Kidney epithelial cell (primary cell): ENCODE data around the gene NCOA1. TPM values are rescaled to one million over a fixed set of nuclear protein-coding genes. Genes with fewer than 3 reads are reported as not detected.
"Not testable (repeated sequence)": the region's sequence is repeated elsewhere in the genome, so short reads cannot be mapped to it uniquely, and the experiment has no call there.

Experiments
- DNase-seq: peaks from one replicate; pipeline ENCODE4 v3.0.0-alpha.2; 2010; ENCODE audit warnings: low read depth
- H3K27me3 ChIP-seq: 2 replicates; pipeline ENCODE4 v1.6.0; 2011; ENCODE audit warnings: low read length; ENCODE audit not compliant: control insufficient read depth, insufficient read depth
- H3K36me3 ChIP-seq: 2 replicates; pipeline ENCODE4 v1.5.1; 2011; ENCODE audit warnings: low read length; ENCODE audit not compliant: control insufficient read depth, insufficient read depth
- H3K4me3 ChIP-seq: 2 replicates; pipeline ENCODE4 v1.5.1; 2011; ENCODE audit warnings: low read depth, mild to moderate bottlenecking, control low read depth, low read length
- total RNA-seq: library from RNA; depleted of rRNA; stranded (reverse); fragments of >200 nt; gene quantifications from 2 replicates; pipeline ENCODE4 v1.2.3, GENCODE V29; 2015
- TF ChIP-seq, protein P1 (sequence below): IDR thresholded peaks from 2 replicates; pipeline ENCODE4 v1.5.1; 2011; ENCODE audit warnings: mild to moderate bottlenecking, moderate library complexity, low read length, control low read depth, inconsistent platforms; ENCODE audit not compliant: insufficient read depth, poor library complexity, severe bottlenecking

NCOA1 gene
- total RNA-seq, 1 donor from 2014 or later, result 13.3 TPM

DNA sequence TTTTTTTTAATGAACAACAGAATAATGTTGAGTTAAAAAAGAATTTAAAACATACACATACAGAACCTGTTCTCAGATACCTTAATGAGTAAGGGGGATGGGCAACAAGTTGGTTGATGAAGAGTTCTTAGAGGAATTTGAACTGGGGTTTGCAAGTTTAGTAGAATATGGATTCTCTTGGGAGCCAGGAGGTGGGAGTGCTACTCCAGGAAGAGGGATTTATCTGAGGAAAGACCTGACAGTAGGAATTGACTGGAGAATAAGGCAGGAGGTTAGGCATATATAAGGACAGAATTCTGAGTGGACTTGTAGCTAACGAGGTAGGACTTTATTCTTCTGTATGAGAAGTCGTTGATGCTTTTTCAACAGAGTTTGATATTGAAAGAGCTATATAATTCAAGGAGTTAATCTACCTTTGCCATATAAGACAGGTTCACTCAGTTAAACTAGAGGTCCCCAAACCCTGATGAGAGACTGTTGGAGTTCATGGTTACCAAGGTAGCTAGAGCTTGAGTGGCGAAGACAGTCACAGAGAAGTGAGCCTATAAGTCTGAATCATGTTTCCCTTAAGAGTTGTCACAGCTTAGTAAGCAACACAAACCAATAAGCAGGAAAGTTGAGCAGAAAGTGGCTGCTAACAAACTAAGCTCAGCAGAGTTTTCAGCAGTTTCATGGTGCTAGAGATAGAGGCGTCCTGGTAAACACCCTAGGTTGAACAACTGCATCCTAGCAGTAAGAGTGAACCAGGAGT lies 88.2 kb downstream of the NCOA1 start:
- Histone ChIP-seq H3K4me3 (no peak overlapping the region), H3K27me3 (no peaks in the 10 kb centered on the region), H3K36me3 (no peaks in the 10 kb centered on the region)
- no peak for DNase-seq
- TF ChIP-seq, protein P1, sequence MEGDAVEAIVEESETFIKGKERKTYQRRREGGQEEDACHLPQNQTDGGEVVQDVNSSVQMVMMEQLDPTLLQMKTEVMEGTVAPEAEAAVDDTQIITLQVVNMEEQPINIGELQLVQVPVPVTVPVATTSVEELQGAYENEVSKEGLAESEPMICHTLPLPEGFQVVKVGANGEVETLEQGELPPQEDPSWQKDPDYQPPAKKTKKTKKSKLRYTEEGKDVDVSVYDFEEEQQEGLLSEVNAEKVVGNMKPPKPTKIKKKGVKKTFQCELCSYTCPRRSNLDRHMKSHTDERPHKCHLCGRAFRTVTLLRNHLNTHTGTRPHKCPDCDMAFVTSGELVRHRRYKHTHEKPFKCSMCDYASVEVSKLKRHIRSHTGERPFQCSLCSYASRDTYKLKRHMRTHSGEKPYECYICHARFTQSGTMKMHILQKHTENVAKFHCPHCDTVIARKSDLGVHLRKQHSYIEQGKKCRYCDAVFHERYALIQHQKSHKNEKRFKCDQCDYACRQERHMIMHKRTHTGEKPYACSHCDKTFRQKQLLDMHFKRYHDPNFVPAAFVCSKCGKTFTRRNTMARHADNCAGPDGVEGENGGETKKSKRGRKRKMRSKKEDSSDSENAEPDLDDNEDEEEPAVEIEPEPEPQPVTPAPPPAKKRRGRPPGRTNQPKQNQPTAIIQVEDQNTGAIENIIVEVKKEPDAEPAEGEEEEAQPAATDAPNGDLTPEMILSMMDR, result no peak

DNA sequence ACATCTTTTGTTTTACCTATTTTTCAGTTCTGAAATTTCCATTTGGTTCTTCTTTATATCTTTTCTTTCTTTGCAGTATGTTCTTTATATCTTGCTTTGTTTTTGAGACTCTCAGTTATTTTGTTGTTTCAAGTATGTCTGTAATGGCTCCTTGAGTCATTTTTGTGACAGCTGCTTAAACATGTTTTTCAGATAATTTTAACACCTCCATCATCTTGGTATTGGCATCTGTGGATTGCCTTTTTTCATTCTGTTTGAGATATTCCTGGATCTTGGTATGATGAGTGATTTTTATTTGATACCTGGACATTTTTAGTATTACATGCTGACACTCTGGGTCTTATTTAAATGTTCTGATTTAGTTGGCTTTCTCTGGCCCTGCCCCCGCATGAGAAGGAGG lies 89.5 kb downstream of the NCOA1 start:
- Histone ChIP-seq H3K36me3 (no peaks in the 10 kb centered on the region), H3K4me3 (no peak overlapping the region), H3K27me3 (no peaks in the 10 kb centered on the region)
- TF ChIP-seq, protein P1, result no peak
- no peak for DNase-seq

DNA sequence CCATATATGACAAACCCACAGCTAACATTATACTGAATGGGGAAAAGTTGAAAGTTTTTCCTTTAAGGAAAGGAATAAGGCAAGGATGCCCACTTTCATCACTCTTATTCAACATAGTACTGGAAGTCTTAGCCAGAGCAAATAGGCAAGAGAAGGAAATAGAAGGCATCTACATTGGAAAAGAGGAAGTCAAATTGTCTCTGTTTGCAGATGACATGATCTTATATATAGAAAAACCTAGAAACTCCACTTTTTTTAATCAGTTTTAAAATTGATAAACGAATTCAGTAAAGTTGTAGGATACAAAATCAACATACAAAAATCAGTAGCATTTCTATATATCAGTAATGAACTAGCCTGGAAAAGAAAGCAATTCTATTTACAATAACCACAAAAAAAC lies 90.9 kb downstream of the NCOA1 start:
- not testable (repeated sequence) for H3K4me3 ChIP-seq, H3K36me3 ChIP-seq, DNase-seq, H3K27me3 ChIP-seq

DNA sequence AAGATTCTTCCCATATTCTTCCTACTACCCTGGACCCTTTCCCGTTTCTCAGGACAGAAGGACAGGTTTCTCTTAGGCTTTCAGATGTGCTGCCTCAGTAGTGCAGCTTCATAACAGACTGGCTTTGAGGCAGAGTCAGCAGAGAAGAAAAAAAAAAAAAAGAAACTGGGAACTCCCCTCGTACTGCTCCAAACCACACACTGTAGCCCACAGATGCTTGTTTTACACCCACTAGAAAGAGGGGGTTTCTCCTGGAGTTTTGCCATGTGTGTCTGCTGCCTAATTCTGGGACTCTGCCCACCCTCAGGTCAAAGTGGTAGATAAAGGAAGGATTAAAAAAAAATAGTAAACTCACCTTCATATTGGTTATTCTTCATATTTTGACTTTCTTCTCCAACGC lies 95.9 kb downstream of the NCOA1 start:
- TF ChIP-seq, protein P1, result no peak
- no peak for DNase-seq
- H3K27me3 ChIP-seq, result no peaks in the 10 kb centered on the region
- no peak overlapping the region for H3K4me3 ChIP-seq
- H3K36me3 ChIP-seq, result no peaks in the 10 kb centered on the region

DNA sequence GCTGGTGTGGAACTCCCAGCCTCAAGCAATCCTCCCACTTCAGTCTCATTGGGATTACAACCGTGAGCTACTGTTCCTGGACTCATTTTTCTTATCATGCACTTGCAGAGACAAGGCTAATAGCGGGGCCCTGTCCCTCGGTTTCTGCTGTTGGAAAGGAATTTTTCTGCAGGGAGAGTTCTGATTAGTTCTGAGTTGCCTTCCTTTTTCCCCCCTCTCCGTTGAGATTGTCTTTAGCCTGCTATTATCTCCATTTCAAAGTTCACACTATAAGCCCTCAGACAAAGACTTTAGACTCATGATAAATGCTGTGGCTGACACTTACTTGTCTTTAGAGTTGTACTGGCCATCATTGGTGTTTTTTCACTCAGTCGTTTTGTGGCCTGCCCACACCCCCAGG lies 97.2 kb downstream of the NCOA1 start:
- DNase-seq, result no peak
- TF ChIP-seq, protein P1, result no peak
- Histone ChIP-seq H3K27me3 (no peaks in the 10 kb centered on the region), H3K36me3 (no peaks in the 10 kb centered on the region), H3K4me3 (no peak overlapping the region)

DNA sequence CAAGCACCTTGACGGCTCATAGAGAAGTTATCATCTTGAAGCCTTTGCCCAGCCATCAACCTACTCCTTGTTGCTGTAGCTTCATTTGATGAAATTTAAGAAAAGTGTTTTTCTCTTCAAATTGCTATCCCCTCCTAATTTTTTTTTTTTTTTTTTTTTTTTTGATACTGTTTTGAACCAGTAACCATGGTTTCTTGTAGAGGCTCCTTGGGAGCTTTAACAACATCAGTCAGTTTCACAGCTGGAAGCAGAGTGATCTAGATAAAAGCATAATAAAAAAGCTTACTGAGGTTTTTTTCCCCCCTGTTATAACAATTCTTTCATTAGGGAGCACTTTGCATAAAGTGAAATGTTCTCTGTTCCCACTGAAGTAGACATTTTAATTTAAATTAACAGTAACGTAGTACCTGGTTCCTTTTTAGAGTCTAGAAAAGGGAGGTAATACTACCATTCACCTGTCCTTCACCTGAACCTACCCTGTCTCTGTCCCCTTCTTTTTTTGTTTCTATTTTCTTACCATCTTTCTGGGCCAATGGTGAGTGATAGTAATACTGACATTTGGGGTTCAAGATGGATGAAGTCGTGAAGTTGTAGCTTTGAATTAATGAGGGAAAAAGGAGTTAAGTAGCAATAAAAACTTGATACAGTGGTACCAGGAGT lies 101.5 kb downstream of the NCOA1 start:
- H3K36me3 ChIP-seq, result no peaks in the 10 kb centered on the region
- no peaks in the 10 kb centered on the region for H3K27me3 ChIP-seq
- TF ChIP-seq, protein P1, result no peak
- no peak overlapping the region for H3K4me3 ChIP-seq
- DNase-seq, result no peak
